GM12874 (cell line): ENCODE measurements around the gene SIAH1.

Experiments
- CTCF ChIP-seq: IDR thresholded peaks from 2 replicates; pipeline ENCODE4 v1.5.1; 2011; ENCODE audit warnings: low read depth, mild to moderate bottlenecking, control low read depth, low read length, moderate library complexity; ENCODE audit not compliant: insufficient read depth

Gene SIAH1

GRCh38 chr16:48426244-48427141 is 41.3 kb upstream of the SIAH1 start:
- no peak for TF ChIP-seq CTCF

- TF ChIP-seq CTCF, result no peak
These were observed 37.3 kb upstream of the SIAH1 start for GRCh38 chr16:48422537-48422936.

GRCh38 chr16:48421741-48422140 is 36.5 kb upstream of the SIAH1 start:
- no peak for TF ChIP-seq CTCF

- no peak for TF ChIP-seq CTCF
These were observed 35.2 kb upstream of the SIAH1 start for GRCh38 chr16:48420437-48420836.

- no peak for TF ChIP-seq CTCF
These were observed 28.1 kb upstream of the SIAH1 start for GRCh38 chr16:48413272-48413671.

GRCh38 chr16:48409839-48410632 is 24.8 kb upstream of the SIAH1 start:
- no peak for TF ChIP-seq CTCF

- no peak for TF ChIP-seq CTCF
These were observed 23.5 kb upstream of the SIAH1 start for GRCh38 chr16:48408688-48409087.
